SK-N-SH (cell line): ENCODE data around the gene MAP3K4. TPM values are rescaled to one million over a fixed set of nuclear protein-coding genes. Genes with fewer than 3 reads are reported as not detected.

ENCODE experiments used
- CTCF ChIA-PET: fragments of 300-600, 350-600 bp; formaldehyde crosslinking; extraction: SDS; loops from one replicate; lab custom pipeline; 2021; lab: Yijun Ruan, JAX
- POLR2A ChIA-PET: fragments of 350-600 bp; sonication (Branson Sonifier 250); formaldehyde crosslinking; extraction: SDS; loops from one replicate; lab custom pipeline; 2020; ENCODE audit warnings: antibody characterized with exemption, inconsistent platforms; lab: Yijun Ruan, JAX
- DNase-seq: peaks from one replicate; pipeline ENCODE4 v3.0.0; 2012
- H2AFZ ChIP-seq: fragments of 200-600 bp; sonication (generic); 2 replicates; pipeline ENCODE4 v1.8.1; 2016; ENCODE audit warnings: antibody characterized with exemption, mild to moderate bottlenecking, low read depth
- H3F3A ChIP-seq: fragments of 200-600 bp; sonication (generic); replicated peaks from 2 replicates; pipeline ENCODE3; 2016; ENCODE audit warnings: antibody characterized with exemption, mild to moderate bottlenecking; ENCODE audit not compliant: insufficient read depth
- H3K27ac ChIP-seq, 2 experiments: fragments of 200-500 bp in 1 of 2; fragments of 200-600 bp in 1 of 2; sonication (Bioruptor generic) in 1 of 2; sonication (generic), shearing (Covaris generic) in 1 of 2; 2 replicates each; pipeline versions ENCODE4 v1.5.1 to v1.6.1; 2014 to 2016; ENCODE audit warnings: low read depth in 2 of 2, inconsistent platforms in 1 of 2, low read length in 1 of 2, mild to moderate bottlenecking in 1 of 2, mixed read lengths in 1 of 2
- H3K27me3 ChIP-seq: fragments of 200-600 bp; sonication (generic), shearing (Covaris generic); 2 replicates; pipeline ENCODE4 v1.6.1; 2016; ENCODE audit warnings: mixed run types; ENCODE audit not compliant: insufficient read depth
- H3K36me3 ChIP-seq, 2 experiments: fragments of 200-500 bp in 1 of 2; fragments of 200-600 bp in 1 of 2; sonication (Bioruptor generic) in 1 of 2; sonication (generic) in 1 of 2; replicated peaks in 1 of 2; 2 replicates each; pipeline versions ENCODE3 to v1.5.1; 2014 to 2016; ENCODE audit warnings: low read length in 1 of 2, mild to moderate bottlenecking in 1 of 2; ENCODE audit not compliant: insufficient read depth in 2 of 2, control insufficient read depth in 1 of 2
- H3K4me1 ChIP-seq, 2 experiments: fragments of 200-500 bp in 1 of 2; fragments of 200-600 bp in 1 of 2; sonication (Bioruptor generic) in 1 of 2; sonication (generic), shearing (Covaris generic) in 1 of 2; 2 replicates each; pipeline versions ENCODE4 v1.5.1 to v1.6.1; 2014 to 2016; ENCODE audit warnings: low read depth in 1 of 2, low read length in 1 of 2, mixed run types in 1 of 2; ENCODE audit not compliant: insufficient read depth in 2 of 2, control insufficient read depth in 1 of 2
- H3K4me2 ChIP-seq: fragments of 200-600 bp; sonication (generic), shearing (Covaris generic); 2 replicates; pipeline ENCODE4 v1.6.1; 2017; ENCODE audit warnings: mixed run types
- H3K4me3 ChIP-seq, 2 experiments: fragments of 200-500 bp in 1 of 2; fragments of 200-600 bp in 1 of 2; sonication (Bioruptor generic) in 1 of 2; sonication (generic), shearing (Covaris generic) in 1 of 2; 2 replicates each; pipeline versions ENCODE4 v1.5.1 to v1.8.1; 2014 to 2016; ENCODE audit warnings: low read depth in 2 of 2, inconsistent platforms in 1 of 2, low read length in 1 of 2, mild to moderate bottlenecking in 1 of 2, mixed read lengths in 1 of 2, moderate library complexity in 1 of 2
- H3K79me2 ChIP-seq: fragments of 200-600 bp; sonication (generic); 2 replicates; pipeline ENCODE4 v1.8.1; 2017; ENCODE audit warnings: mild to moderate bottlenecking; ENCODE audit not compliant: insufficient read depth
- H3K9ac ChIP-seq: fragments of 200-600 bp; sonication (generic); 2 replicates; pipeline ENCODE4 v1.6.1; 2017; ENCODE audit warnings: mixed run types
- H3K9me2 ChIP-seq: fragments of 200-600 bp; sonication (generic); 2 replicates; pipeline ENCODE4 v1.6.1; 2017; ENCODE audit warnings: mixed run types
- H3K9me3 ChIP-seq: fragments of 200-600 bp; sonication (generic); 2 replicates; pipeline ENCODE4 v1.6.1; 2017; ENCODE audit warnings: mixed run types, mild to moderate bottlenecking, moderate library complexity
- H4K20me1 ChIP-seq: fragments of 200-600 bp; sonication (generic); 2 replicates; pipeline ENCODE4 v1.6.1; 2017; ENCODE audit warnings: mild to moderate bottlenecking, mixed run types; ENCODE audit not compliant: insufficient read depth
- CHD2 ChIP-seq: fragments of 150-350 bp; IDR thresholded peaks from 2 replicates; pipeline ENCODE4 v1.6.1; 2018; ENCODE audit warnings: low read length; ENCODE audit not compliant: partially characterized antibody
- ELF1 ChIP-seq: IDR thresholded peaks from 2 replicates; pipeline ENCODE4 v1.4.0; 2012
- EP300 ChIP-seq, 2 experiments: IDR thresholded peaks; 2 replicates each; pipeline versions ENCODE4 v1.4.0 to v1.6.1; 2012; ENCODE audit warnings: borderline replicate concordance in 1 of 2, low read depth in 1 of 2, low read length in 1 of 2
- EZH2phosphoT487 ChIP-seq: fragments of 200-600 bp; sonication (generic); IDR thresholded peaks from 2 replicates; pipeline ENCODE4 v1.6.1; 2017; ENCODE audit warnings: low read depth, mixed run types, mild to moderate bottlenecking, antibody characterized with exemption, moderate library complexity, borderline replicate concordance
- FOXJ3 ChIP-seq: sonication (generic); formaldehyde crosslinking; IDR thresholded peaks from 2 replicates; pipeline ENCODE4 v1.5.1; 2020; ENCODE audit warnings: mild to moderate bottlenecking, missing genetic modification reagents
- MXI1 ChIP-seq: IDR thresholded peaks from 2 replicates; pipeline ENCODE4 v1.6.1; 2012; ENCODE audit warnings: mild to moderate bottlenecking, low read depth, low read length, improper control_type of control experiment
- NRF1 ChIP-seq: IDR thresholded peaks from 2 replicates; pipeline ENCODE4 v1.6.1; 2012; ENCODE audit warnings: low read depth, mild to moderate bottlenecking, low read length
- RFX5 ChIP-seq: IDR thresholded peaks from 2 replicates; pipeline ENCODE4 v1.6.1; 2012; ENCODE audit warnings: mild to moderate bottlenecking, improper control_type of control experiment, low read length
- SIN3A ChIP-seq: IDR thresholded peaks from 2 replicates; pipeline ENCODE4 v1.6.1; 2012; ENCODE audit warnings: low read depth, mild to moderate bottlenecking, low read length, moderate library complexity, borderline replicate concordance
- SMC3 ChIP-seq: IDR thresholded peaks from 2 replicates; pipeline ENCODE4 v1.6.1; 2012; ENCODE audit warnings: low read depth, low read length, improper control_type of control experiment
- TAF1 ChIP-seq: IDR thresholded peaks from 2 replicates; pipeline ENCODE4 v1.6.1; 2012; ENCODE audit warnings: low read depth, mild to moderate bottlenecking, low read length, moderate library complexity, borderline replicate concordance
- TCF12 ChIP-seq: IDR thresholded peaks from 2 replicates; pipeline ENCODE4 v1.4.0; 2012
- TEAD4 ChIP-seq: IDR thresholded peaks from 2 replicates; pipeline ENCODE4 v1.4.0; 2012; ENCODE audit warnings: mild to moderate bottlenecking, borderline replicate concordance; ENCODE audit not compliant: insufficient read depth
- YY1 ChIP-seq: IDR thresholded peaks from 2 replicates; pipeline ENCODE4 v1.4.0; 2012; ENCODE audit warnings: low read depth, mild to moderate bottlenecking
- WGBS: methylation state at CpG from one replicate; pipeline ENCODE4 v1.1.6; 2017; ENCODE audit warnings: low lambda C conversion rate; 5-methylcytosine and 5-hydroxymethylcytosine counted together
- polyA plus RNA-seq, 3 experiments: library from polyadenylated mRNA; depleted of rRNA; stranded (reverse); fragments of >200 nt; gene quantifications; 2 replicates each; pipeline ENCODE4 v1.2.3, GENCODE V29; 2012
- TF ChIP-seq, protein P1 (sequence below): fragments of 200-600 bp; sonication (generic); IDR thresholded peaks from 2 replicates; pipeline ENCODE4 v1.6.1; 2017; ENCODE audit warnings: antibody characterized with exemption, mild to moderate bottlenecking, moderate library complexity
- TF ChIP-seq, protein P2 (sequence below): IDR thresholded peaks from 2 replicates; pipeline ENCODE4 v1.4.0; 2012; ENCODE audit warnings: low read depth, borderline replicate concordance
- TF ChIP-seq, protein P3 (sequence below): IDR thresholded peaks from 2 replicates; pipeline ENCODE4 v1.4.0; 2012; ENCODE audit warnings: low read depth
- TF ChIP-seq, protein P4 (sequence below): fragments of 150-350 bp; IDR thresholded peaks from 2 replicates; pipeline ENCODE4 v1.6.1; 2017; ENCODE audit warnings: antibody characterized with exemption, low read length, low read depth, borderline replicate concordance
- TF ChIP-seq, protein P5 (sequence below): IDR thresholded peaks from 2 replicates; pipeline ENCODE4; 2012

The MAP3K4 gene
- polyA plus RNA-seq, 1 of the 3 experiments (the other 2 are of a cell fraction), result 6.8 TPM

DNA sequence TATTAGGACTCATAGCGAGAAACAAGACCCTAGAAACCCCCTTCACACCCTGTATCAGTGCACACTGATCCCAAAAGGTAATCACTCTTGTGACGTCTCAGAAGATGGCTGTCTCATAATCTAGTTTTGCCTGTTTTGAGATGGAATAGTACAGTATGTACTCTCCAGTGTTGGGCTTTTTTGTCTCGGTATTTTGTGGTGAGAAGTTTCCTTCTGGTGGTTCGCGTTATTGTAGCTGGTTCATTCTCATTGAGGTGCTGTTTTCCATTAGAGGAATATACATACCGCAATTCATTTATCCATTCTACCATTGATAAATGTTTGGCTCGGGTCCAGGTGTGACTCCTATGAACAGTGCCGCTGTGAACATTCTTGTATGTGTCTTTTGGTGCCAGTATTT lies 27.9 kb upstream of the MAP3K4 start:
- H3K27me3 ChIP-seq, result no peaks in the 10 kb centered on the region; the same call in 1 of the 2 replicates
- no peaks in the 10 kb centered on the region for H4K20me1 ChIP-seq
- no peak overlapping the region for H3K9ac ChIP-seq
- H3K36me3 ChIP-seq, result no peaks in the 10 kb centered on the region
- H3K4me3 ChIP-seq, result no peak overlapping the region
- ChIA-PET POLR2A (no interaction called here), CTCF (no interaction called here)
- H2AFZ ChIP-seq, result no peak overlapping the region
- no peaks in the 10 kb centered on the region for H3F3A ChIP-seq
- H3K79me2 ChIP-seq, result no peaks in the 10 kb centered on the region
- H3K4me2 ChIP-seq, result no peak overlapping the region
- no peak for DNase-seq
- TF ChIP-seq TAF1 (no peak), MXI1 (no peak), EZH2phosphoT487 (no peak), TEAD4 (no peak), RFX5 (no peak)
- H3K4me1 ChIP-seq, result no peaks in the 10 kb centered on the region
- no peaks in the 10 kb centered on the region for H3K9me3 ChIP-seq
- no peak overlapping the region for H3K27ac ChIP-seq
- WGBS, result 51% methylated on average over 8 of the region's 8 CpGs
- no peaks in the 10 kb centered on the region for H3K9me2 ChIP-seq

DNA sequence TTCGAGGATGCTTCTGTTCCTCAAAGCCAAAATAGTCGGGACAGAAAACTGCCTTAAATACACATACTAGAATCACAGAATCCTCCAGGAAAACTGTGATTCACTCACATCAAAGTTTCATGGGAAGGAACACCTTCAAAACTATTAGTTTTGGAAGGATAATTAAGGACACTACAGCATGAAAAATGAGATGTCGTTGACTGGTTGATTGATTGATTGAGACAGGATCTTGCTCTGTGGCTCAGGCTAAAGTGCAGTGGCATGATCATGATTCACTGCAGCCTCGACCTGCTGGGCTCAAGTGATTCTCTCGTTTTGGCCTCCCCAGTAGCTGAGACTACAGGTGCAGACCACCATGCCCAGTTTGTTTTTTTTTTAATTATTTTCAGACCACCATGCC lies 25.7 kb upstream of the MAP3K4 start:
- TF ChIP-seq ELF1 (no peak), MXI1 (no peak), SMC3 (no peak), TAF1 (no peak), NRF1 (no peak), FOXJ3 (CRISPR knock-in tag) (no peak), YY1 (no peak), TCF12 (no peak), EZH2phosphoT487 (no peak), SIN3A (no peak), EP300 (IDR thresholded peaks at IDR 0.05; ENCODE audit: borderline replicate concordance in 1 of 2, low read depth in 1 of 2, low read length in 1 of 2) (no peak), CHD2 (no peak)
- TF ChIP-seq, protein P1, sequence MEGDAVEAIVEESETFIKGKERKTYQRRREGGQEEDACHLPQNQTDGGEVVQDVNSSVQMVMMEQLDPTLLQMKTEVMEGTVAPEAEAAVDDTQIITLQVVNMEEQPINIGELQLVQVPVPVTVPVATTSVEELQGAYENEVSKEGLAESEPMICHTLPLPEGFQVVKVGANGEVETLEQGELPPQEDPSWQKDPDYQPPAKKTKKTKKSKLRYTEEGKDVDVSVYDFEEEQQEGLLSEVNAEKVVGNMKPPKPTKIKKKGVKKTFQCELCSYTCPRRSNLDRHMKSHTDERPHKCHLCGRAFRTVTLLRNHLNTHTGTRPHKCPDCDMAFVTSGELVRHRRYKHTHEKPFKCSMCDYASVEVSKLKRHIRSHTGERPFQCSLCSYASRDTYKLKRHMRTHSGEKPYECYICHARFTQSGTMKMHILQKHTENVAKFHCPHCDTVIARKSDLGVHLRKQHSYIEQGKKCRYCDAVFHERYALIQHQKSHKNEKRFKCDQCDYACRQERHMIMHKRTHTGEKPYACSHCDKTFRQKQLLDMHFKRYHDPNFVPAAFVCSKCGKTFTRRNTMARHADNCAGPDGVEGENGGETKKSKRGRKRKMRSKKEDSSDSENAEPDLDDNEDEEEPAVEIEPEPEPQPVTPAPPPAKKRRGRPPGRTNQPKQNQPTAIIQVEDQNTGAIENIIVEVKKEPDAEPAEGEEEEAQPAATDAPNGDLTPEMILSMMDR, result no peak
- TF ChIP-seq, protein P2, sequence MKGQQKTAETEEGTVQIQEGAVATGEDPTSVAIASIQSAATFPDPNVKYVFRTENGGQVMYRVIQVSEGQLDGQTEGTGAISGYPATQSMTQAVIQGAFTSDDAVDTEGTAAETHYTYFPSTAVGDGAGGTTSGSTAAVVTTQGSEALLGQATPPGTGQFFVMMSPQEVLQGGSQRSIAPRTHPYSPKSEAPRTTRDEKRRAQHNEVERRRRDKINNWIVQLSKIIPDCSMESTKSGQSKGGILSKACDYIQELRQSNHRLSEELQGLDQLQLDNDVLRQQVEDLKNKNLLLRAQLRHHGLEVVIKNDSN, result no peak
- TF ChIP-seq, protein P3, sequence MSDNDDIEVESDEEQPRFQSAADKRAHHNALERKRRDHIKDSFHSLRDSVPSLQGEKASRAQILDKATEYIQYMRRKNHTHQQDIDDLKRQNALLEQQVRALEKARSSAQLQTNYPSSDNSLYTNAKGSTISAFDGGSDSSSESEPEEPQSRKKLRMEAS, result no peak
- TF ChIP-seq, protein P4, sequence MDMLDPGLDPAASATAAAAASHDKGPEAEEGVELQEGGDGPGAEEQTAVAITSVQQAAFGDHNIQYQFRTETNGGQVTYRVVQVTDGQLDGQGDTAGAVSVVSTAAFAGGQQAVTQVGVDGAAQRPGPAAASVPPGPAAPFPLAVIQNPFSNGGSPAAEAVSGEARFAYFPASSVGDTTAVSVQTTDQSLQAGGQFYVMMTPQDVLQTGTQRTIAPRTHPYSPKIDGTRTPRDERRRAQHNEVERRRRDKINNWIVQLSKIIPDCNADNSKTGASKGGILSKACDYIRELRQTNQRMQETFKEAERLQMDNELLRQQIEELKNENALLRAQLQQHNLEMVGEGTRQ, result no peak
- TF ChIP-seq, protein P5, sequence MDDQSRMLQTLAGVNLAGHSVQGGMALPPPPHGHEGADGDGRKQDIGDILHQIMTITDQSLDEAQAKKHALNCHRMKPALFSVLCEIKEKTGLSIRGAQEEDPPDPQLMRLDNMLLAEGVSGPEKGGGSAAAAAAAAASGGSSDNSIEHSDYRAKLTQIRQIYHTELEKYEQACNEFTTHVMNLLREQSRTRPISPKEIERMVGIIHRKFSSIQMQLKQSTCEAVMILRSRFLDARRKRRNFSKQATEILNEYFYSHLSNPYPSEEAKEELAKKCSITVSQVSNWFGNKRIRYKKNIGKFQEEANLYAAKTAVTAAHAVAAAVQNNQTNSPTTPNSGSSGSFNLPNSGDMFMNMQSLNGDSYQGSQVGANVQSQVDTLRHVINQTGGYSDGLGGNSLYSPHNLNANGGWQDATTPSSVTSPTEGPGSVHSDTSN, result no peak
- ChIA-PET POLR2A (no interaction called here), CTCF (interaction anchor here (1.1 to 1.6 kb wide), 2 partner anchors 27 to 405 kb away, joined by 3 to 5 read pairs; no protein-coding TSS in a partner anchor)
- no peak for DNase-seq
- Histone ChIP-seq H3K4me2 (no peak overlapping the region), H3K79me2 (no peaks in the 10 kb centered on the region), H3F3A (no peaks in the 10 kb centered on the region), H2AFZ (no peak overlapping the region), H3K27ac (no peak overlapping the region), H4K20me1 (no peaks in the 10 kb centered on the region), H3K27me3 (no peaks in the 10 kb centered on the region; the same call in 1 of the 2 replicates), H3K9me2 (no peaks in the 10 kb centered on the region), H3K4me1 (no peaks in the 10 kb centered on the region), H3K9me3 (no peaks in the 10 kb centered on the region), H3K9ac (no peak overlapping the region), H3K36me3 (no peaks in the 10 kb centered on the region), H3K4me3 (no peak overlapping the region)
- 35% methylated on average over 5 of the region's 5 CpGs for WGBS
